Right lobe of liver (tissue), 6 donors: ENCODE results near the gene RELCH. TPM values are rescaled to one million over a fixed set of nuclear protein-coding genes. Genes with fewer than 3 reads are reported as not detected.

Source experiments
- ATAC-seq, 4 donors: fragments of 200-7000 bp; cut with Tn5 transposase; one replicate each; pipeline ENCODE4 v1.9.1; 2020; ENCODE audit warnings: mild to moderate bottlenecking in 4 of 4, moderate library complexity in 4 of 4
- DNase-seq, 3 donors: peaks; one replicate each; pipeline ENCODE4 v3.0.0-alpha.2; 2020
- H3K27ac ChIP-seq, 3 donors: fragments of 200-600 bp; one replicate each; pipeline ENCODE4 v1.8.0; 2022
- H3K27me3 ChIP-seq, 2 donors: fragments of 200-600 bp; one replicate each; pipeline ENCODE4 v1.8.0; 2022
- H3K36me3 ChIP-seq, 4 donors: fragments of 200-600 bp; sonication (generic) in 1 of 4; one replicate each; pipeline versions ENCODE4 v1.5.1 to v1.8.0; 2017 to 2022; ENCODE audit warnings: control low read depth in 1 of 4
- H3K4me1 ChIP-seq, 4 donors: fragments of 200-600 bp; sonication (generic) in 1 of 4; one replicate each; pipeline versions ENCODE4 v1.5.1 to v1.8.0; 2017 to 2022; ENCODE audit warnings: control low read depth in 1 of 4
- H3K4me3 ChIP-seq, 3 donors: fragments of 200-600 bp; one replicate each; pipeline ENCODE4 v1.8.0; 2022
- H3K9me3 ChIP-seq, 4 donors: fragments of 200-600 bp; sonication (generic) in 1 of 4; one replicate each; pipeline versions ENCODE4 v1.5.1 to v1.8.0; 2017 to 2022; ENCODE audit warnings: control low read depth in 1 of 4
- CTCF ChIP-seq, 4 donors: fragments of 200-600 bp in 3 of 4; fragments of 450-650 bp in 1 of 4; IDR thresholded peaks; one replicate each; pipeline versions ENCODE4 v1.5.1 to v1.8.0; 2016 to 2022; ENCODE audit warnings: antibody characterized with exemption in 4 of 4, mild to moderate bottlenecking in 2 of 4
- POLR2A ChIP-seq: fragments of 450-650 bp; IDR thresholded peaks from one replicate; pipeline ENCODE4 v1.6.1; 2017; ENCODE audit warnings: antibody characterized with exemption, mild to moderate bottlenecking
- WGBS: methylation state at CpG from one replicate; pipeline ENCODE4 v1.1.6; 2018; ENCODE audit warnings: low coverage, low lambda C conversion rate; ENCODE audit not compliant: insufficient coverage; ENCODE audit errors: missing lambda C conversion rate; 5-methylcytosine and 5-hydroxymethylcytosine counted together
- intact Hi-C, 2 donors: fragments of 100-400 bp; cut with DNase I; formaldehyde crosslinking; loops; one replicate each; pipeline versions ENCODE4 v1.11.2 to v1.14.1; 2022
- small RNA-seq, 2 experiments: library from RNA; depleted of rRNA; stranded (forward); fragments of <200 nt; gene quantifications; one replicate each; pipeline ENCODE3, GENCODE V24; 2016
- total RNA-seq, 6 experiments: library from RNA; depleted of rRNA in 2 of 6; stranded (reverse); fragments of >200 nt in 2 of 6; fragmentation: NEBNext Ultra II Directional in 3 of 6; extraction: Animal tissue kit (Norgen Biotek cat#: 25700) in 3 of 6; gene quantifications; one replicate each; pipeline versions ENCODE4 v1.1.0 to v1.2.4, GENCODE V29; 2016 to 2023
- donor health status: DM: no; HTN: yes; CAD: no.
- donor health status: DM: no; HTN: no; CAD: no.
- donor health status: DM: no; HTN: no; CAD: no.
- donor health status: DM: no; HTN: yes; CAD: no.
- donor health status: DM: no; HTN: yes; CAD: no.

Gene RELCH
- total RNA-seq, 6 experiments from 2014 or later: 9.7 to 16.7 (median 11.5) TPM

- no peaks in the 10 kb centered on the region for H3K36me3 ChIP-seq
- no peaks in the 10 kb centered on the region for H3K4me1 ChIP-seq
- ATAC-seq (peak in 2 of 4 donors; percentile 27 to 36), DNase-seq (no peak)
- H3K27me3 ChIP-seq: no peaks in the 10 kb centered on the region
- no peak for TF ChIP-seq CTCF (IDR thresholded peaks at IDR 0.05)
- no peak for TF ChIP-seq POLR2A
- WGBS: 63% methylated on average over 5 of the region's 29 CpGs
- no peak overlapping the region for H3K4me3 ChIP-seq
- H3K27ac ChIP-seq: no peak overlapping the region
- intact Hi-C loops: no loop called here
- H3K9me3 ChIP-seq: no peaks in the 10 kb centered on the region
Measured at GRCh38 chr18:62354151-62354550, 167.1 kb downstream of the RELCH start.

DNA sequence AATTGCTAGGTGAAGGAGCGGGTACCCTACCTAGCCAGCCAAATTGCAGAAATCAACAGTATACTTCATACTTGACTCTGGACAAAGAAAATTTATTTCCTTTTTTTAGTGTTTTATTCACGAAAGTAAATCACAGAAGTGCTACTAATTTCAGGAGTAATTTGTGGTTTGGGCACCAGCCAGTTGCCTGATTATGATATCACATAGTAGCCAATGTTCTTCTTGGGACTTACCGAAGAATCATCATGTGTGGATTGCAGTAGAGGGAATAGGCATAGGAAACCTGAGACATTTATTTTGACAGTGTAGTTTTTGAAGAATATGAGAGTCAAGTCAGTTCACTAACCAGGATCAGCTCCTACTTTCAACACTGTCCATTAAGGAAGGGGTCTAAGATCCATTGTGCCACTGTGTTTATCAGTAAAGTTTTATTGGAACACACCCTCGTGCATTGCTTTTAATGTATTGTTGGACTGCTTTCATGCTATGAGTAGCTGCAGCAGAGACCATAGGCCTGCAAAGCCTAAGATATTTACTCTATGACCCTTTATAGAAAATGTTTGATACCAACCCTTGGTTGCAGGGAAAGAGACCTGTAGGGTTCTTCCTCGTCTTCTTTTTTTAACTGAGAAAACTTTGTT, 170.1 kb downstream of the RELCH start:
- intact Hi-C loops: no loop called here
- no peaks in the 10 kb centered on the region for H3K9me3 ChIP-seq
- TF ChIP-seq POLR2A: no peak
- no peak for TF ChIP-seq CTCF (IDR thresholded peaks at IDR 0.05)
- no peak for DNase-seq
- H3K36me3 ChIP-seq: no peaks in the 10 kb centered on the region
- H3K4me3 ChIP-seq: no peak overlapping the region
- H3K4me1 ChIP-seq: no peaks in the 10 kb centered on the region
- WGBS: 61% methylated on average over 5 of the region's 5 CpGs
- ATAC-seq: no peak
- no peak overlapping the region for H3K27ac ChIP-seq
- H3K27me3 ChIP-seq: no peaks in the 10 kb centered on the region

Small RNA genes within 50 kb of the gene (small RNA-seq; reads per million reads assigned to genes)
- gene RF00019: 0 reads per million in 2 experiments

Other genes starting within 250 kb of the RELCH start
- 10 to 100 TPM in 5 of 6 experiments, 1 to 10 TPM in 1; 8.2 to 17.8 (median 13.0) TPM for gene PIGN, start 199 bp upstream of the RELCH start, total RNA-seq
- gene TNFRSF11A, start 138.1 kb downstream of the RELCH start, total RNA-seq: 1 to 10 TPM in 3 of 6 experiments, under 1 TPM in 3; 0.27 to 2.1 (median 0.81) TPM